RWPE2 (cell line): ENCODE data around the gene RP9.
A peak's percentile ranks its signal among the peaks of the same experiment; 100 is the strongest.
"Not testable (repeated sequence)": the region's sequence is repeated elsewhere in the genome, so short reads cannot be mapped to it uniquely, and the experiment has no call there.

Source experiments
- ATAC-seq: fragments of 200-7000 bp; cut with Tn5 transposase; 3 replicates; pipeline ENCODE4 v1.9.1; 2021; ENCODE audit warnings: low read depth
- DNase-seq: peaks from one replicate; pipeline ENCODE4 v3.0.0-alpha.2; 2020; ENCODE audit warnings: low spot score
- H3K27ac ChIP-seq: fragments of 450-650 bp; 2 replicates; pipeline ENCODE4 v1.5.1; 2017; ENCODE audit warnings: mild to moderate bottlenecking; ENCODE audit not compliant: poor library complexity, severe bottlenecking
- H3K27me3 ChIP-seq: fragments of 250-450 bp; sonication (Bioruptor Pico); 2 replicates; pipeline ENCODE4 v1.5.1; 2021; ENCODE audit warnings: mild to moderate bottlenecking, moderate library complexity; ENCODE audit not compliant: insufficient read depth, poor library complexity, severe bottlenecking
- H3K36me3 ChIP-seq: fragments of 250-450 bp; sonication (Bioruptor Pico); 2 replicates; pipeline ENCODE4 v1.5.1; 2020; ENCODE audit warnings: low read depth, mild to moderate bottlenecking, moderate library complexity
- H3K4me1 ChIP-seq: fragments of 250-450 bp; sonication (Bioruptor Pico); 2 replicates; pipeline ENCODE4 v1.5.1; 2021; ENCODE audit warnings: mild to moderate bottlenecking, moderate library complexity; ENCODE audit not compliant: insufficient read depth, poor library complexity, severe bottlenecking
- H3K4me3 ChIP-seq: fragments of 250-450 bp; sonication (Bioruptor Pico); 2 replicates; pipeline ENCODE4 v1.5.1; 2021; ENCODE audit warnings: mild to moderate bottlenecking, moderate library complexity; ENCODE audit not compliant: severe bottlenecking
- H3K9me3 ChIP-seq: fragments of 250-450 bp; sonication (Bioruptor Pico); 2 replicates; pipeline ENCODE4 v1.5.1; 2021; ENCODE audit warnings: mild to moderate bottlenecking, moderate library complexity; ENCODE audit not compliant: severe bottlenecking
- TF ChIP-seq, protein P1 (sequence below): fragments of 450-650 bp; IDR thresholded peaks from one replicate; pipeline ENCODE4 v1.5.1; 2017; ENCODE audit warnings: mild to moderate bottlenecking, moderate library complexity; ENCODE audit not compliant: poor library complexity, severe bottlenecking

The RP9 gene

DNA sequence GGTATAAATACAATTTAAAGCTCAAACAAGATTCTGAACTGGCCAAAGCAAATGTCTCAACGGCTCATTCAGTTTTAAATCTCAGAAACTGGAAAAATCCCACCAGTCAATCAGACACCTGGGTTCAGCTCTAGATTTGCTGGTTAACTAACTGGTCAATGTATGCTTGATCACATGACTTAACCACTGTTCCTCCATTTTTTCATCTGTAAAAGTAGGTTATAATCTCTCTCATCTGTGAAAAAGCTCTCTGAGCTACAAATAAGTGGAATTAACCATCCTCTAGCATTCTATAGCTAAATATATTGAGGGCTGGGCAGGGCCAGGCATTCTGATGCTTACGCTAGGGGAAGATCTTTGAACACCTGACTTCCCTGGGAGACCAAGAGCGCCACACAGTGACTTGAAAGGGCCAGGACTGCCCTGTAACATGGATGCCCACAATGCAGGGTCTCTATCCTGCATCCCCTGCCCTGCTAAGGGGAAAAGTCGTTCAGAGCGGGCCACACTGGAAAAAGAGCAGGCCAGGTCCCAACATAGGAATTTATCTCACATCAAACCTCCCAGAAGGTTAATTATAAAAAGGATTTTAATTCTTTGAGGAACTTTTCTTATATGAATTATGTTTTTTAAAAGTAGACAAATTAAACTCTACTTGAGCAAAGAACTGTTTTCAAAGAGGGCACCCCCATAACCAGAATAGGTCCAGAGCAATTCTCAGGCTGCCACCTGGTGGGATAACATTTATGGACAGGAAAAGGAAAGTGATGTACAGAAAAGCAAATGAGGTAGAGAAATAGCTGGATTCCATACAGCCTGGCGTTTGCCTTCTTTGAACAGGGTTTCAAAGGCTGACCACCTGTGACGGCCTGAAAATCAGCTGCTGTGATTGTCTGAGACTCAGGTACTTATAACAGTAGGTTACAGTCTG lies 1.8 kb downstream of the RP9 start:
- Histone ChIP-seq H3K4me1 (peaks cover 8% of the 10 kb centered on the region), H3K27ac (no peak overlapping the region), H3K4me3 (peak overlapping the region; percentile 99), H3K27me3 (no peaks in the 10 kb centered on the region), H3K36me3 (peaks cover 23% of the 10 kb centered on the region), H3K9me3 (no peaks in the 10 kb centered on the region)
- TF ChIP-seq, protein P1, sequence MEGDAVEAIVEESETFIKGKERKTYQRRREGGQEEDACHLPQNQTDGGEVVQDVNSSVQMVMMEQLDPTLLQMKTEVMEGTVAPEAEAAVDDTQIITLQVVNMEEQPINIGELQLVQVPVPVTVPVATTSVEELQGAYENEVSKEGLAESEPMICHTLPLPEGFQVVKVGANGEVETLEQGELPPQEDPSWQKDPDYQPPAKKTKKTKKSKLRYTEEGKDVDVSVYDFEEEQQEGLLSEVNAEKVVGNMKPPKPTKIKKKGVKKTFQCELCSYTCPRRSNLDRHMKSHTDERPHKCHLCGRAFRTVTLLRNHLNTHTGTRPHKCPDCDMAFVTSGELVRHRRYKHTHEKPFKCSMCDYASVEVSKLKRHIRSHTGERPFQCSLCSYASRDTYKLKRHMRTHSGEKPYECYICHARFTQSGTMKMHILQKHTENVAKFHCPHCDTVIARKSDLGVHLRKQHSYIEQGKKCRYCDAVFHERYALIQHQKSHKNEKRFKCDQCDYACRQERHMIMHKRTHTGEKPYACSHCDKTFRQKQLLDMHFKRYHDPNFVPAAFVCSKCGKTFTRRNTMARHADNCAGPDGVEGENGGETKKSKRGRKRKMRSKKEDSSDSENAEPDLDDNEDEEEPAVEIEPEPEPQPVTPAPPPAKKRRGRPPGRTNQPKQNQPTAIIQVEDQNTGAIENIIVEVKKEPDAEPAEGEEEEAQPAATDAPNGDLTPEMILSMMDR, result peak; percentile 82
- DNase-seq, result no peak
- peak; percentile 53 for ATAC-seq

- TF ChIP-seq, protein P1, result no peak
- DNase-seq (no peak), ATAC-seq (no peak)
- no peak overlapping the region for H3K4me3 ChIP-seq
- H3K4me1 ChIP-seq, result no peaks in the 10 kb centered on the region
- H3K9me3 ChIP-seq, result no peaks in the 10 kb centered on the region
- H3K27ac ChIP-seq, result no peak overlapping the region
- no peaks in the 10 kb centered on the region for H3K27me3 ChIP-seq
- H3K36me3 ChIP-seq, result peaks cover 70% of the 10 kb centered on the region
Measured at GRCh38 chr7:33101906-33102305, 7.3 kb downstream of the RP9 start.

GRCh38 chr7:33100770-33101169 lies 8.4 kb downstream of the RP9 start:
- TF ChIP-seq, protein P1, result no peak
- no peak for ATAC-seq
- H3K4me3 ChIP-seq, result no peak overlapping the region
- H3K27ac ChIP-seq, result no peak overlapping the region
- no peaks in the 10 kb centered on the region for H3K27me3 ChIP-seq
- no peak for DNase-seq
- peaks cover 81% of the 10 kb centered on the region for H3K36me3 ChIP-seq
- no peaks in the 10 kb centered on the region for H3K4me1 ChIP-seq
- no peaks in the 10 kb centered on the region for H3K9me3 ChIP-seq

- Histone ChIP-seq H3K27ac (no peak overlapping the region), H3K36me3 (peaks cover 88% of the 10 kb centered on the region), H3K4me1 (no peaks in the 10 kb centered on the region), H3K27me3 (no peaks in the 10 kb centered on the region), H3K9me3 (no peaks in the 10 kb centered on the region), H3K4me3 (no peak overlapping the region)
- ATAC-seq (no peak), DNase-seq (no peak)
- TF ChIP-seq, protein P1, result no peak
Measured at GRCh38 chr7:33099154-33099940, 9.9 kb downstream of the RP9 start.

GRCh38 chr7:33094745-33095275 lies 14.4 kb downstream of the RP9 start:
- not testable (repeated sequence) for H3K4me1 ChIP-seq, ATAC-seq, DNase-seq, H3K27ac ChIP-seq, H3K9me3 ChIP-seq, H3K4me3 ChIP-seq, H3K27me3 ChIP-seq
- peaks cover 57% of the 10 kb centered on the region for H3K36me3 ChIP-seq
